ENCODE data around the gene GPR78.

GPR78 gene

GRCh38 chr4:8587469-8588195, 7.4 kb downstream of the GPR78 start:
- TF ChIP-seq ZFX (IDR thresholded peaks at IDR 0.05) (no peak), CTCF (conservative IDR thresholded peaks at IDR 0.05) (no peak)

GRCh38 chr4:8588196-8588470, 7.9 kb downstream of the GPR78 start:
- no peak for TF ChIP-seq ZFX (IDR thresholded peaks at IDR 0.05)
- no peak for TF ChIP-seq CTCF (conservative IDR thresholded peaks at IDR 0.05)

More at GRCh38 chr4:8587469-8588195, 7.4 kb downstream of the GPR78 start:
- no peak overlapping the region for H3K27ac ChIP-seq

GRCh38 chr4:8589336-8589735, 9.1 kb downstream of the GPR78 start:
- TF ChIP-seq CTCF (conservative IDR thresholded peaks at IDR 0.05), result no peak
- no peak overlapping the region for H3K27ac ChIP-seq

More at GRCh38 chr4:8588196-8588470, 7.9 kb downstream of the GPR78 start:
- no peak overlapping the region for H3K27ac ChIP-seq

GRCh38 chr4:8589823-8590545, 9.8 kb downstream of the GPR78 start:
- H3K27ac ChIP-seq, result no peak overlapping the region
- TF ChIP-seq CTCF (conservative IDR thresholded peaks at IDR 0.05) (no peak), ZFX (IDR thresholded peaks at IDR 0.05) (no peak)

- H3K27ac ChIP-seq, result no peak overlapping the region
- no peak for TF ChIP-seq CTCF (conservative IDR thresholded peaks at IDR 0.05)
- no peak for TF ChIP-seq ZFX (IDR thresholded peaks at IDR 0.05)
Measured at GRCh38 chr4:8590546-8590880, 10.3 kb downstream of the GPR78 start.

GRCh38 chr4:8591114-8591513, 10.9 kb downstream of the GPR78 start:
- no peak overlapping the region for H3K27ac ChIP-seq
- TF ChIP-seq CTCF (conservative IDR thresholded peaks at IDR 0.05), result no peak
- TF ChIP-seq ZFX (IDR thresholded peaks at IDR 0.05), result no peak

- no peak overlapping the region for H3K27ac ChIP-seq
- no peak for TF ChIP-seq CTCF (conservative IDR thresholded peaks at IDR 0.05)
- no peak for TF ChIP-seq ZFX (IDR thresholded peaks at IDR 0.05)
Measured at GRCh38 chr4:8591626-8592365, 11.6 kb downstream of the GPR78 start.
